GM20000 (cell line): Measurements from ENCODE around the gene PARD6G.
A peak's percentile ranks its signal among the peaks of the same experiment; 100 is the strongest.

ENCODE experiments used
- DNase-seq: peaks from one replicate; pipeline ENCODE4 v3.0.0; 2012; ENCODE audit warnings: low spot score
- TF ChIP-seq, protein P1 (sequence below): IDR thresholded peaks from 2 replicates; pipeline ENCODE4 v1.5.1; 2012; ENCODE audit warnings: mild to moderate bottlenecking, control low read depth; ENCODE audit errors: extremely low read depth, missing control alignments

The PARD6G gene

DNA sequence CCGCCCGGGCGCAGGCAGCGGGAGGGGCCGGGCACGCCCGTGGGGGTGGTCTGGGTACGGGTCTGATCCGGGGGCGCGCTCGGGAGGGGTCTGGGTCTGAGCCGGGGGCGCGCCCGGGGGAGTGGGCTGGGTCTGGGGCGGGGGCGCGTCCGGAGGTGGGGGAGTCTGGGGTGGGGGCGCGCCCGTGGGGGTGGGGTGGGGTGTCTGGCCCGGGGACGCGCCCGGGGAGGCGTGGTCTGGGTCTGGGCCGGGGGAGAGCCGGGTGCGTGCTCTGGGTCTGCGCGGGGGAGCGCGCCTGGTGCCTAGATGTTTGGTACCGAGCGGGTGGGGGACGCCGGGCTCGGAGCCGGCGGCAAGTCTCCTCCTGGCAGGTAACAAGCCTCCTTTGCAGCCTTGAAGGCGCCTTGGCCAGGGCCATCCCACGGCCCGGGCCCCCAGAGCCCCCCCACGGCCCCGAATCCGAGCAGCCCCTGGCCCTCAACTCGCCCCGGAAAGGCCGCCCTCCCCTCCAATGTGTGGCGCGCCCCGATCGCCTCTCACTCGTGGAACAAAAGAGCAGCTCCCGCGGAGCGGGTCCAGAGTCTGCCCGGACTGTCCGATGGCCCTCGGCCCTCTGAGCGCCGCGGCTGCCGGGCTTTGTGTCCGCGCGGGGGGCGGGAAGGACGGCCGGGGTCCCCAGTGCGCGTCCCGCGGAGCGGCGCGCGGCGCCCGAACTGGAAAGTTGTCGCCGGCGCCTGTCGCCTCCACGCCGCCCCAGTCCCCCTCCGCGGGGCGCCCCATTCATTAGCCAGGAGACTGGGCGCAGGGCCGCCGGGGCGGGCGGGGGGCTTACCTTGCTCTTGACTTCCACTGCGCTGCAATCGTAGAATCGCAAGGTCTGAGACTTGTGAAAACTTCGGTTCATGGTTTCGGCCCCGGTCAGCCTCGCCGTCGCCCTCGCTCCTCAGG lies 595 bp downstream of the PARD6G start:
- DNase-seq = peak; percentile 72
- TF ChIP-seq, protein P1, sequence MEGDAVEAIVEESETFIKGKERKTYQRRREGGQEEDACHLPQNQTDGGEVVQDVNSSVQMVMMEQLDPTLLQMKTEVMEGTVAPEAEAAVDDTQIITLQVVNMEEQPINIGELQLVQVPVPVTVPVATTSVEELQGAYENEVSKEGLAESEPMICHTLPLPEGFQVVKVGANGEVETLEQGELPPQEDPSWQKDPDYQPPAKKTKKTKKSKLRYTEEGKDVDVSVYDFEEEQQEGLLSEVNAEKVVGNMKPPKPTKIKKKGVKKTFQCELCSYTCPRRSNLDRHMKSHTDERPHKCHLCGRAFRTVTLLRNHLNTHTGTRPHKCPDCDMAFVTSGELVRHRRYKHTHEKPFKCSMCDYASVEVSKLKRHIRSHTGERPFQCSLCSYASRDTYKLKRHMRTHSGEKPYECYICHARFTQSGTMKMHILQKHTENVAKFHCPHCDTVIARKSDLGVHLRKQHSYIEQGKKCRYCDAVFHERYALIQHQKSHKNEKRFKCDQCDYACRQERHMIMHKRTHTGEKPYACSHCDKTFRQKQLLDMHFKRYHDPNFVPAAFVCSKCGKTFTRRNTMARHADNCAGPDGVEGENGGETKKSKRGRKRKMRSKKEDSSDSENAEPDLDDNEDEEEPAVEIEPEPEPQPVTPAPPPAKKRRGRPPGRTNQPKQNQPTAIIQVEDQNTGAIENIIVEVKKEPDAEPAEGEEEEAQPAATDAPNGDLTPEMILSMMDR = no peak

GRCh38 chr18:80245781-80246444 lies 1.4 kb downstream of the PARD6G start:
- TF ChIP-seq, protein P1 = no peak
- DNase-seq = no peak

DNA sequence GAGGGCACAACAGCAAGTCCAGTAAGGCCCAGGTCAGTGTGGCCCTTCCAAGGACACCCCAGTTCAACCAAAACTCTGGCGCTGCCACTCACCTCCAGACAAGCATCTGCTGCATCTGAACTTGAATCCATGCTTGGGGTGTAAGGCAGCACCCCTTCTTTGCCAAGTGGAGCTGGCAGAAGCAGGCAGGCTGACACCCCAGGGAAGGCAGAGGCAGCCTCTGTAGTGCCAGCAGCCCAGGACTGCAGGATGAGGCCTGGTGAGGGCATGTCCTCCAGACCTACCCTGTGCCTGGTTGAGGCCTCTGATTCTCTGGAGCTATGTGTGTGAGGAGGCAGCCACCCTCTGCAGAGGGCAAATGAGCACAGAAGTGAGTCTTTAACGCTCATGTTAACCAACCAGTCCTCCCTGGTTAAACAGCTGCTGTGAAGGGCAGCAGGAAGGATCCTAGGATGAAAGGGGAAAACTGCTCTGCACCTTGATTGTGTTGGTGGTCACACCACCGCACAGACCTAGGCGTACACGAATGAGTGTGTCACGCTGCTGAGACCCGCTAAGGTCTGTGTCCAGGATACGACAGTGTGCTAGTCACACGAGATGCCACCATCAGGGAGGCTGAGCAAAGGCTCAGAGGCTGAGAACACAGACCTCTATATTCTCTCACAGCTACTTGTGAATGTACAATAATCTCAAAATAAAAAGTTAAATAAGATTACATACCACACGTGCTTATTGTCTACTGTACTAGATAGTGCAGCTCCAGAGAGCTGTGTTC lies 2.2 kb downstream of the PARD6G start:
- TF ChIP-seq, protein P1 = no peak
- DNase-seq = no peak

- DNase-seq = no peak
- TF ChIP-seq, protein P1 = no peak
Observed at GRCh38 chr18:80244167-80244566, 3.1 kb downstream of the PARD6G start.

GRCh38 chr18:80243204-80243603 lies 4.1 kb downstream of the PARD6G start:
- TF ChIP-seq, protein P1 = no peak
- no peak for DNase-seq

DNA sequence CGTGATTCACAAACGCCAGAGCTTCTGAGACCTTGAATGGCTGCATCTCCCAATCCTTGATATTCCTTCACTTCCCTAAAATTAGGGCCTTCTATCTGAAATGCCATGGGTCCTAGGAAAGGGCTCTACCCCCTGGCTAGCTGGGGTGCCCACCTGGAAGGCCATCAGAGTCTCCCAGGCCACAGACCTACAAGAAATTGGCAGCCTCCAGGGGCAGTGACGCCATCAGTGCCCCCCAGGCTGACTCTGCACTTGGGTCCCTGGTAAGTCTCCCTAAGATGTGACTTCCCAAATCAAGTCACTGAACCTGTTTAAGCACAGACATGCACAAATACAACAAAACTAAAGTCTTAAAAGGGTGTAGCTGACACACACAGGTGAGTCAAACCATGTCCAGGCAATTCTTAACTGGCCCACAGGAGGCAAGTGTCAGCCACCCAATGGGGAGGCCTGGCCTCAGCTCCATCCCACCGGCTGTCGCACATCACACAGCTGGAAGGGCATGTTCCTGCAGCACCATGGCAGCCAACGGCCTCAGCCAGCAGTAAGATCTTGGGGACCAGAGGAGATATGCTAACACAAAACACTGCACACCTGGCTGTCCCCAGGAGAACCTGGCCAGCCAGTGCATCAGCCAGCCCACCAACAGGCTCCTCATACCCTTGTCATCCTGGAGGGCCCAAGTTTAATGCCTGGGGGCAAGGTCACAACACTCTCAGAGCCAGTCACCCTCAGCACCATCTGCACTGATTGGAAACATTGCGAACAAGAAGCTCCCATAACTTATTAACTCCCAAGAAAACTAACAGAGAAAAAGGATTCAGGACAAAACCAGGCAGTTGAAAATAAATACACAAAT lies 5.2 kb downstream of the PARD6G start:
- TF ChIP-seq, protein P1 = no peak

More for the DNA sequence above, 5.2 kb downstream of the PARD6G start:
- no peak for DNase-seq
